GM18505 (cell line): ENCODE data around the gene MYH9.
"Not testable (repeated sequence)": the region's sequence is repeated elsewhere in the genome, so short reads cannot be mapped to it uniquely, and the experiment has no call there.

Experiments
- ATAC-seq: cut with Tn5 transposase; IDR thresholded peaks from one replicate; pipeline ENCODE4 v1.9.1; 2021; ENCODE audit not compliant: unreplicated experiment
- POLR2A ChIP-seq: IDR thresholded peaks from 4 replicates; pipeline ENCODE4 v1.6.1; 2011; ENCODE audit warnings: borderline replicate concordance; ENCODE audit not compliant: insufficient read depth, insufficient read length; ENCODE audit errors: extremely low read depth

Gene MYH9

DNA sequence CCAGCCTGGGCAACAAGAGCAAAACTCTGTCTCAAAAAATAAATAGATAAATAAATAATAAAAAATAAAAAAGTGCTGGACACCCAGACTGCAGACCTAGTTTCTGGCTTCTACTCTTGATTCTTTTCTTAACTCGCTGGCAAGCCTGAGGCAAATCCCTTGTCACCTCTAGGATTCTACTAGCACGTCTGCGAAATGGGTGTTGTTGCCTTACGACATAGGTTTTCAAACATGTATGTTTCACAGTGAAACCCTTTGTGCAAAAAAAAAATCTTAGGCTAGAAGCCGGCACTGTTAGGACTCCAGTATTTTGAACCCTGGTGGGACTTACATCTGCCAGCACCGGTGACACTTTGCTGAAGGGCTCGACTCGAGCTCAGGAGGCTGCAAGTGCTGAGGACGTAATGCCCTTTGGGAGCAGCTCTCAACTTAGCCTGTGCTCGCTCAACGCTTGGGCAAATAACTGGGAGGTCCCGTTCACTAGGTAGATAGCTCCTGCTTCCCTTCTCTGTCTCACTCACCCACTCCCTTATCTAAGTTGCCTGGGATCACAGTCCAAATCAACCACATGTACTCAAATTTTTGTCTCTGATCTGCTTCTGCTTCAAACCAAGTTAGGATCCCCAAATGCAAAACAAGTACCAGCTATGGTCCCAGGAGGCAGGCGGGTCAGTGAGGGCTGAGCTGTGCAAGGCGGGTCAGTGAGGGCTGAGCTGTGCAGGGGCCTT is 34.7 kb upstream of the MYH9 start:
- ATAC-seq = no peak
- no peak for TF ChIP-seq POLR2A

DNA sequence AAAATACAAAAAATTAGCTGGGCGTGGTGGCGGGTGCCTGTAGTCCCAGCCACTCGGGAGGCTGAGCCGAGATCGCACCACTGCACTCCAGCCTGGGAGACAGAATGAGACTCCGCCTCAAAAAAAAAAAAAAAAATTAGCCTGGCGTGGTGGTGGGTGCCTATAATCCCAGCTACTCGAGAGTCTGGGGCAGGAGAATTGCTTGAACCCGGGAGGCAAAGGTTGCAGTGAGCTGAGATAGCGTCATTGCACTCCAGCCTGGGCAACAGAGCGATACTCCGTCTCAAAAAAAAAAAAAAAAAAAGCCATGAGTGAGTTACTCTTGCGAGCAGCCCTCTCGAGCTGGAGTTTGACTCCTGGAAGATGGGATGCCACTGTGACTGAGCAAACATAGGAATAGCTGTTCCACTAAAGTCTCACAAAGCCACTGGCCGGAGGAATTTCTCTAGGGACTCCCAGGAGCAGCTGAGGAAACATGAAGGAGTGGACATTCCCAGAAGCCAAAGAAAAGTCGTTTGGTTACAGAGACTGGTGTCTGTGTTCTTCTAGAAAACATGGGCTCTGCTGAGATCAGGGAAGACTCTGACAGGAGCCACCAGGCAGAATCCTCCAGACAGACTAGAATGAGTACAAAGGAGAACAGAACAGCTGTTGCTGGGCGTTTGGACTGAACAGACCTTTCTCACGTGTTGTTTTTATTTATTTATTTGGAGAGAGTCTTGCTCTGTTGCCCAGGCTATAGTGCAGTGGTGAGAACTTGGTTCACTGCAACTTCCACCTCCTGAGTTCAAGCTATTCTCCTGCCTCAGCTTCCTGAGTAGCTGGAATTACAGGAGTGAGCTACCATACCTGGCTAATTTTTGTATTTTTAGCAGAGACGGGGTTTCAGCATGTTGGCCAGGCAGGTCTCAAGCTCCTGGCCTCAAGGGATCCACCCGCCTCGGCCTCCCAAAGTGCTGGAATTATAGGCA is 32.4 kb upstream of the MYH9 start:
- no peak for TF ChIP-seq POLR2A
- ATAC-seq = no peak

DNA sequence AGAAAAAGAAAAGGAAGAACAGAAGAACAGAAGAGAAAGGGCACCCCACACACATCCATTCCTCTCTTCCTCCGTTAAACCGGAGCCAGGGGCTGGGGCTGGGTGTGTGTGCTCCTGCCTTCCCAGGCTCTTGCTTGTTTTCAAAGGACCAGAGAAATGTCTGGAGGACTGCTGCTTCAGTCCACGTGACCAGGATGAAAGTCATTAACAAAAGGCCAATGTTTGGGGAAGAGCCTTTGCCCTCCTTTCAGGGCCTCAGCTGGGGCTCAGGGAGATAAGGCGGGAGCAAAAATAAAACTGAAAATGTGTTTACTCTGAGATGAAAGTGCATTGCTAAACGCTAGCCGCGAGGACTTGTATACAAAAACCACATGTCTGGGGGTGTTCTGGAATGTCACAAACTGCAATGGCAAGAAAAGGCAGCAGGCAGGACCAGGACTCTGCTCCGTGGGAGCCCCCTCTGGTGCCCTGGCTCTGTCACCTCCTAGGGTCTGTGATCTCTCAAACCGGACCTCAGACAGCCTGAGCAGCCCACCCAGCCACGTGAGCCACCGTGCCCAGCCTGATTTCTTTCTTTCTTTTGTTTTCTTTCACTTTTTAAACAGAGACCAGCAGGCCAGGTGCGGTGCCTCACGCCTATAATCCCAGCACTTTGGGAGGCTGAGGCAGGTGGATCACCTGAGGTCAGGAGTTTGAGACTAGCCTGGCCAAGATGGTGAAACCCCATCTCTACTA is 31.6 kb upstream of the MYH9 start:
- ATAC-seq = no peak
- no peak for TF ChIP-seq POLR2A

DNA sequence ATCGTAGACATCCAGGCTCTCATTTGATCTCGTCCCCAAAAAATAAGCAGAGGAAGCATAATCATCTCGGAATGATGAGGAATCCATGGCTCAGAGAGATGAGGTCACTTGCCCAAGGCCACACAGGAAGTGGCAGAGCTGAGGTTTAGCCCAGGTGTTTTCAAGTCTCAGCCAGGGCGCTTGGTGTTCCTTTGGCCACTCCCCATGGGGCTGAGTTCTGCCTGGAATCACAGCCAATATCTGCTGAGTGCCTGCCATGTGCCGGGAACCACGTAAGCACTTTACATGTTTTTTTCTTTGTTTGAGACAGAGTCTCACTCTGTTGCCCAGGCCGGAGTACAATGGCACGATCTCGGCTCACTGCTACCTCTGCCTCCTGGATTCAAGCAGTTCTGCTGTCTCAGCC is 29.5 kb upstream of the MYH9 start:
- TF ChIP-seq POLR2A = no peak
- no peak for ATAC-seq

DNA sequence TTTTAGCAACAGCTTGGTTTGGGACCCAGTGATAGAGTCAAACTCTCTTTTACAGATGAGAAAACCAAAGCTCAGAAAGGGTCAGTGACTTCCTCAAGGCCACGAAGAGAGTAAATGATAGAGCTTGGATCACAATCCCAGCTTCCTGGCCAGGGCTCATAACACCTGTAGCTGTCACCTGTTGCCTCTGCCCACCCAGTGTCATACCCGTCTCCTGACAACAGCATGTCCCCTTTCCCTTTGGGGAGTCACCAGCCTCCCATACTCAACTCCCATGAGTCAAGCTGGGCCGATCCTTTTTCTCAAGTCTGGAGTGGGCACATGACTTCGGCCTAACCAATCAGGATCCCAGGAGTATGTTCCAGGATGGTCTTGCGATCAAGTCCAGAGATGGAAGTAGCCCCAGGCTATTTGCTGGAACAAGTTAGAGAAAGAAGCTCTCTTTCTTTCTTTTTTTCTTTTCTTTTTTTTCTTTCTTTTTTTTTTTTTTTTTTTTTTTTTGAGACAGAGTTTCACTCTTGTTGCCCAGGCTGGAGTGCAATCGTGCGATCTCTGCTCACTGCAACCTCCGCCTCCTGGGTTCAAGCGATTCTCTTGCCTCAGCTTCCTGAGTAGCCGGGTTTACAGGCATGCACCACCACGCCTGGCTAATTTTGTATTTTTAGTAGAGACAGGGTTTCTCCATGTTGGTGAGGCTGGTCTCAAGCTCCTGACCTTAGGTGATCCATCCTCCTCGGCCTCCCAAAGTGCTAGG is 27.8 kb upstream of the MYH9 start:
- TF ChIP-seq POLR2A = no peak
- ATAC-seq = no peak

DNA sequence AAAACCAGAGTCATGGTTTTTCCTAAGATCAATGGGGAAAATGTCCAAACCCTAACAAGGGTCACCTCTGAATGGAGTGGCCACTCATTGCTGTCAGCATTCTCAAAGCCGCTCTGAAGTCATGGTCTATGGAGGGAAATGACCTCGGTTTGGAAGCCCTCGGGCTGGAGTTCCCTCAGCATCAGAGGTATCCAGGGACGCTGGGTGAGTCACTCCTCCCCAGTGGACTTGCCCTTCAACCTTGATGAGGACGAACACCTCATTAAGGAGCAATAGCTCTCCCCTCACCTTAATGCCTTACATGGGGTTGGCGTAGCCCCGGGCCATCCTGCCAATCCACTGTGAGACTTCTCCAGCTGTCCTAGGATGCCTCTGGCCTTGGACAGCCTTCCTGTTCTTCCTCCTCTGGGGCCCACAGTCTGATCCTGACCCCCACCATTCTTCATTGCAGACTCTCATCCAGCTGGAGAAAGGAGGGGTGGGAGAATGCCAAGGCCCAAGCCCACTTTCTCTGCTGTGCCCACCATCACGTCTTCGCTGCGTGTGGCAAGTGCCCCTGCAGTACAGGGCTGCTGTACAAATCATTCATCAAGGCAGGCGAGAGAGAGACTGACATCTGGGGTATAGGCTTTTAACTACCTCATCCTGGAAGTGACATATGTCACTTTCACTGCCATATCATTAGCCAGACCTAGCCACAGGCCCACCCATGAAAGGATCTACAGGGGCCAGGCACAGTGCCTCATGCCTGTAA is 25.4 kb upstream of the MYH9 start:
- no peak for ATAC-seq
- no peak for TF ChIP-seq POLR2A

DNA sequence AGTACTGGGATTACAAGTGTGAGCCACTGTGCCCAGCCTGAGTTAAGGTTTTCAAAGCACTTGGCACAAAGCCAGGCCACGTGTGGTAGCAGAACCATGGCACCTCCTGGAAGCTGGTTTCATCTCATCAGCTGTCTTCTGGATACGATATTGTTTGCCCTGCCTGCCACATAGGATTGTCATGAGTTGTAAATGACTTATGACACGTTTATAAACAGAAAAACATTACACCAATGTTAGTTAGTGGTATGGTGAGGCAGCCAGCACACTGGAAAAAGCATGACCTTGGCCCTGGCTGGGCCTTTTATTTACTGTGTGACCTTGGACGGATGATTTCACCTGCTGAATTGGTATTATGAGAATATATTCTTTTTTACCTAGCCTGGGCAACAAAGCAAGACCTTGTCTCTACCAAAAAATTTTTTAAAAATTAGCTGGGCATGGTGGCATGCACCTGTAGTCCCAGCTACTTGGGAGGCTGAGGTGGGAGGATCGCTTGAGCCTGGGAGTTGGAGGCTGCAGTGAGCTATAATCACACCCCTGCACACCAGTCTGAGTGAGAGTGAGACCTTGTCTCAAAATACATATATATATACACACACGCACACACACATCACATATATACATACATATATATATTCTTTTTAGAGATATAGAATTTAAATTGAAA is 24.0 kb upstream of the MYH9 start:
- TF ChIP-seq POLR2A = no peak
- no peak for ATAC-seq

DNA sequence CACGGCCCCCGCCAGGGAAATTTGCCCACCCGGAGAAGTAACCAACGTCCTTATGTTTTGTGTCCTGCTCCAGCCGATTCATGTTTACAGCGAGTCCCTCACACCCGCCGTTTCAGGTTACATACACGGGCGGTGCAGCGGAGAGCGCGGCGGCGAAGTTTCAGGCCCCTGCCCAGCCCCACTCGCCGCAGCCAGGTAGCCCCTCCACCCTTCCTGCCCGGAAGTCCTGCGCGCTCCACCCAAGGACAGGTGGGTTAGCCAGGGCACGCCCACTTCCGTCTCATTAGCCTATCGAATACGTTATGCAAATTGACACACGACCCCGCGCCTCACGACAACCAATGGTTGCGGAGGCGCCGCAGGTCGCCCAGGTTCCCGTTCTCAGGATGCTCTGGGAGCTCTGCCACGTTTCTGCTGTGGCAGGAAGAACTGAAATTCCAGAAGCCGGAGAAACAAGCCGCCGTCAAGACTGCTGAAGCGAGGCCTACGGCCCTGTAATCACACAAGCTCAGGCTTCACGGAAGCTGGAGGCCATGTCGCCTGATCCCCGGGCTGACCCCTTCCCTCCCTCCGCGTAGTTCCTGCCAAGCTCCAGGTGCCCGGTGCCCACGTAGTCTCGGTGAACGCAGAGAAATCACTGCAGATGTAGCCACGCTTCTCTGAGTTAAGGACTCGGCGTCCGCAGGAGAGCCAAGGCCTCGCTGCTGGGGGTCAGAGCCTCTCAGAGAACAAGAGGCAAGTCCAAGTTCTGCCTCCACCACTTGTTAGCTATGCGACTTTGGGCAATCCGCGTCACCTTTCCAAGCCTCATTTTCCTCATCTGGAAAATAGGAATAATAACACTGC is 22.4 kb upstream of the MYH9 start:
- peak; percentile 52 for TF ChIP-seq POLR2A
- ATAC-seq = no peak

DNA sequence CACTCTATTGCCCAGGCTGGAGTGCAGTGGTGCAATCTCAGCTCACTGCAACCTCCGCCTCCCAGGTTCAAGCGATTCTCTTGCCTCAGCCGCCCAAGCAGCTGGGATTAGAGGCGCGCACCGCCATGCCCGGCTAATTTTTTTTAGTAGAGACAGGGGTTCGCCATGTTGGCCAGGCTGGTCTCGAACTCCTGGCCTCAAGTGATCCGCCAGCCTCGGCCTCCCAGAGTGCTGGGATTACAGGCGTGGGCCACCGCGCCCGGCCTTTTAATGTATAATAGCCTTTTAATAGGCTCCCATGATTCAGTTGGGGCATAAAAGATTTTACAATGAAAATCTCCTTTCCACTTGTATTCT is 21.8 kb upstream of the MYH9 start:
- ATAC-seq = not testable (repeated sequence)

DNA sequence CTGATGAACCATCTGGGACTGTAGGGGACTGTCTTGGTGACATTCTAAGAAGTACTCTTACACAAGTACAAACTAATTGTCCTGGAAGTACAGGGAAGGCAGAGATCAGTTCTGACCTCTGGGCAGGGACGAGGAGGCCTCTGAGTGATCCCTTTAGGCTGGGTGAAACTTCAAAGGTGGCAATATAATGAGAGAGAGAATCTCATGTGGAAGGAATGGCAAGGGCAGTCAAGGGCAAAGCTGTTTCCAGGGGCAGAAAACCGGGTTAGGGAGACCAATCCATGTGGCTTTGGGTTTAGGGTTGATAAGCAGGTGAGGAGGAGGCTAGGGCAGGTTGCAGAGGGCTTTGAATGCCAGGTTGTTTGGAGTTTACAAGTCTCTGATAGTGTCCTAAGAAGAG is 21.3 kb upstream of the MYH9 start:
- ATAC-seq = no peak
- no peak for TF ChIP-seq POLR2A

DNA sequence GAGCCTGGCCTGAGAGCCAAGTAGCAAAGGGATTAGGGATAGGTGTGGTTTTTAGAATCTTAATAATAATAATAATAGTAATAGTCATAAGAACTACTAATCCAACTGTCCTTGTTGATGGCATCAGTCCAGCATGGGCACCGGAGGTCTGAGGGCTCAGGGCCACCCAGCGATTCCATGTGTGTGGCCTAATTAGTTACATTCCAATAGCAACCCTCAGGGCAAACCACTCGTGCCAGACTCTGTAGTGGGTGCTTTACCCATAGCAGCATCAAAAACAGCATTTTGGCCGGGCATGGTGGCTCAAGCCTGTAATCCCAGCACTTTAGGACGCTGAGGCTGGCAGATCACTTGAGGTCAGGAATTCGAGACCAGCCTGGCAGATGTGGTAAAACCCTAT is 19.0 kb upstream of the MYH9 start:
- no peak for ATAC-seq
- no peak for TF ChIP-seq POLR2A
